Left renal pelvis (tissue), 4 donors: ENCODE results near the gene ANO8. TPM values are rescaled to one million over a fixed set of nuclear protein-coding genes. Genes with fewer than 3 reads are reported as not detected.

Experiments
- DNase-seq, 4 donors: peaks; one replicate each; pipeline ENCODE4 v3.0.0-alpha.2; 2013; ENCODE audit warnings: low read depth in 4 of 4, low spot score in 3 of 4
- polyA plus RNA-seq, 4 donors: library from polyadenylated mRNA; unstranded; fragments of 120-200 nt; gene quantifications; one replicate each; pipeline ENCODE4 v1.2.1, GENCODE V29; 2013; ENCODE audit not compliant: insufficient read length in 4 of 4

Gene ANO8
- polyA plus RNA-seq, 4 donors, result 7.5 to 19.8 (median 13.6) TPM

DNA sequence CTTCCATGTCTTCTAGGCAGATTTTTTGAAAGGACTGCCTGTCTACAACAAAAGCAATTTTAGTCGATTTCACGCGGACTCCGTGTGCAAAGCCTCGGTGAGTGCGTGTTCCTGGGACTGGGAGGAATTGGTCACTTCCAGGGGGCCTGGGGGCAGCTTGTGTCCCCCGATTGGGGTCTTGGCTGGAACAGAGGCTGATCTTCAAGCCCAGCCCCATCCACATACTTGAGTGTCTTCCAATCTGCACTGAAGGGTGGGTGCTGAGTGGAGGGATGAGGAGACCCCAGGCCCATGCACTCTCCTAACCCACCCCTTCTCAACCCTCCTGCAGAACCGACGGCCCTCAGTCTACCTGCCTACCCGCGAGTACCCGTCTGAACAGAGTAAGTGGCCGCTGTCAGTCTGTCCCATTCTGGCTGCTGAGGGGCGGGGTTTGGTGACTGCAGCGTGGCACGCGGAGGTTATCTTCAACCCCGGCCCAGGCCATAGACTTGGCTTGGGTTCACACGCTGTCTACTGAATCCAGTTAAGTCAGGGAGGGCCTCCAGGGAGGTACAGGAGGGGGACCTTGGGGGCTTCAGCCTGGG, 20.6 kb downstream of the ANO8 start:
- no peak for DNase-seq

DNA sequence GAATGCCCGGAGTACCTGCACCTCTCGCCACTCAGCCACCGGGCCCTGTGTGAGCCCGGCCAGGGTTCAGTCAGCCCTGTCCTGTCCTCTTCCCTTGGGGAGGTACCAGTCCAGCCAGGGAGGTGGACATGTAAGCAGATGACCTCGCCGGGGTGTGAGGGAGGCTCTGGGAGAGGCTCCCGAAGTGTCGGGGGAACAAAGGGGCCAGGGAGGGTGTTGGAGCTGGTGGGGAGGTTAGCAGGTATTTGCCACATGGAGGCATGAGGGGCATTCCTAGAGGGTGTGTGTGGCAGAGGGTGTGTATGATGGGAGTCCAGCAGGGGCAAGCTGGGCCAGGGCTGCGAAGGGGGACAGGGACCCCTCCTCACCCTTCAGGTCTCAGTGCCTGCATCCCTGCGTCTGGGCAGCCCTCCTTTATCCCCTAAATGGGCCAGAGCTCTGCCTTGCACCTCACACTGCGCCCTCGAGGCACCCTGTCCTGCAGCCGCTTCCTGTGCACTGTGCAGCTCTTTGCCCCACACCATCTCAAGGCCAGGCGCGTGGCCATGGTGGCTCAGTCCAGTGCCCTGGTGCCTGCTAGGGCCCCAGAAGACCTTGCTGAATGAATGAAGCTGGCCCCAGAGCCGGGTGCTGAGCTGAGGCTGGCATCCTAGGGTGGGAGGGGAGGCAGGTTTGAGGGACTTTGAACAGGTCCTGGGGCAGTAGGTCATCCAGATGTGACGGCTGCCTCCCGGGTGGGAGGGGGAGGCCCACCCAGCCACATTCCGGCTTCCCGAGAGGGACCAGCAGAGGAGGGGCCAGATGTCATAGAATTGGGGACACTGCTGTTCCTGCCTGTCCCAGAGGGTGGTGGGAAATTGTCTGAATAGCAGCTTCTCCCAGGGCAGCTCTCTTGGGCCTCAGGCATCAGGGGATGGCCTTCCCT, 22.2 kb downstream of the ANO8 start:
- DNase-seq, result no peak

DNA sequence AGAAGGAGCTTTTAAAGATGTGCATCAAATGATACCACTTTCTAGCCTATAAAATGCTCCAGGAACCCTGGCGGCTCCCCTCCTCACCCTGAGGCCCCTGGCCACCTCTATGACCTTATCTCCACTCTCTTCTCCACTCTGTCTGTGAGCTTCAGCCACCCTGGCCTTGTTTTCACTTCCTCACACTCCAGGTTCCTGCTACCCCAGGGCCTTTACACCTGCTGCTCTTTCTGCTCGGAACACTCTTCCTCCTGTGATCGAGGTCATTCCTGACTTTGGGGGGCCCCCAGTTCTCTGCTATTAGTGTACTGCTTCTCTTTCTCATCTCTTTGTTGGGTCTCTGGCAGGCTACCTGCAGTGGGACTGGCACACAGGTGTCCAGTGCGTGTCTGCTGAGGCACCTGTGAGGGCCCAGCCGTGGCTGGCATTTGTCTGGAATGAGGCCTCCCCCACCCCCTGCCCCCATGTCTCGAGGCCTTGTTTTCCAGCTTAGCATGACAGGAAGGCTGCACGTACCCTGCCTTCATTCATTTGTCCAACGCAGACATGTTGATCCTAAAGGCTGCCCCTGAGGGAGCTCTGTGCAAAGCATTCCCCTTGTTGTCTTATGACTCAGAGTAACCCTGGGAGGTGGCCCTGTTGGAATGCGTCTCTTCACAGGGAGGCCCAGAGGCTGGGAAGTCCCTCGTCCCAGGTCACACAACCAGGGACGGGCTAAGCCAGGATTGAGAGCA, 23.0 kb downstream of the ANO8 start:
- no peak for DNase-seq

DNA sequence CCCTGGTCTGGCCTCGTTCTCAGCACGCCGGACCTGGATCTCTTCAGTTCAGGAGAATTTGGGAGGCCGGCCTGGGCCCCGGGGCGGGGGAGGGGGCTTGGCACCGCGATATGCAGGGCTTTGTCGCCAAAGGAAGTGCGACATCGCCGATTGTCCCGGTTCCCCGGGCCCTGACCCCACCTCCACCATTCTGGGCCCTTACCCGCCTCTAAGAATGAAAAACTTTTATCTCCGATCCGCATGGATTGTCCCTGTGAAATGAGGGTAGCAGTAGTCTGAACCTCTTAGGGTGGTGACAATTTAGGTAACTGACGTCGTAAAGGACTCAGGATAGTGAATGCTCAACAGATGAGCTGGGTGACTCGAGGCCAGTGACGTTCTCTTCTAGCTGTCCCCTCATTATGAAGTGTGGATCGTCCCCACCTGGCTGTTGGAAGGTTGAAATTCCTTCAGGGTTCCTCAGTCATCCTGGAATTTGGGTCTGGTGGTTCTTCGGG, 24.6 kb downstream of the ANO8 start:
- no peak for DNase-seq

DNA sequence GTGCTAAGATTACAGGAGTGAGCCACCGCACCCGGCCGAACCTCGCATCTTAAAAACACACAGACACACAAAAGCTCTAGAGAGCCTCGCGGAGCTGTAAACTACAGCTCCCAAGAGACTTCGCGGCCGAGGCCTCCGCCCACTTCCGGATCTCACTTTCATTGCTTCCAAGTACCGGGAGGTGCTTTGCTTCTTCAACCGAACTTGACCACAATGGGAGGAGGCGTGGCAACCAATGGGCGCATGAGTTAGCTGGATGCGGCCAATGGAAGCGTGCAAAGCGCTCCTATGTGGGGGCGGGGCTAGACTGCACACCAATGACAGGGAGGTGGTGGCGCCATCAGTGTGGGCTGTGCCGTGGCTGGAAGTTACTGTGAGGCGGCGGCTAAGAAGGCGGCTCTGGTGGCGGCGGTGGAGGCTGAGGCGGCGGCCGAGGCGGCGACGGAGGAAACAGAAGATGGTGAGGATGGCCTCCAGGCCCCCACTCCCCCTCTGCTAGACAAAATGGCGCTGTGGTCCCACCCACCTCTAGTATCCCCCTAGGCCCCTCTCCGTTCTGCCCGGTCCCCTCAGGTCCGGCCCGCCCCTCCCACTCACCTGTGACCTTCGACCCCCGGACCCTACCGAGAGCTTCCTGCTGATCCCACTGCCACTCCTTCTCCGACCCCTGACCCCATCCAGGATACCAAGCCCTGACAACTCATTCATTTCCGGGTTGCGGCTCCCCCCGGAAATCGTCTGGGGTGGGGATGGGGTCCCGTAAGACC, 25.3 kb downstream of the ANO8 start, which contains the start of gene DDA1:
Gene DDA1 (plus strand): TSS at position 366 of the 767 bp plus-strand sequence. CDS start 92 bp downstream, at position 458.
- peak; percentile 95 to 100 (median 98) for DNase-seq

- no peak for DNase-seq
Measured at GRCh38 chr19:17307876-17308377, 26.7 kb downstream of the ANO8 start.

GRCh38 chr19:17306285-17306714, 28.4 kb downstream of the ANO8 start:
- DNase-seq, result no peak

DNA sequence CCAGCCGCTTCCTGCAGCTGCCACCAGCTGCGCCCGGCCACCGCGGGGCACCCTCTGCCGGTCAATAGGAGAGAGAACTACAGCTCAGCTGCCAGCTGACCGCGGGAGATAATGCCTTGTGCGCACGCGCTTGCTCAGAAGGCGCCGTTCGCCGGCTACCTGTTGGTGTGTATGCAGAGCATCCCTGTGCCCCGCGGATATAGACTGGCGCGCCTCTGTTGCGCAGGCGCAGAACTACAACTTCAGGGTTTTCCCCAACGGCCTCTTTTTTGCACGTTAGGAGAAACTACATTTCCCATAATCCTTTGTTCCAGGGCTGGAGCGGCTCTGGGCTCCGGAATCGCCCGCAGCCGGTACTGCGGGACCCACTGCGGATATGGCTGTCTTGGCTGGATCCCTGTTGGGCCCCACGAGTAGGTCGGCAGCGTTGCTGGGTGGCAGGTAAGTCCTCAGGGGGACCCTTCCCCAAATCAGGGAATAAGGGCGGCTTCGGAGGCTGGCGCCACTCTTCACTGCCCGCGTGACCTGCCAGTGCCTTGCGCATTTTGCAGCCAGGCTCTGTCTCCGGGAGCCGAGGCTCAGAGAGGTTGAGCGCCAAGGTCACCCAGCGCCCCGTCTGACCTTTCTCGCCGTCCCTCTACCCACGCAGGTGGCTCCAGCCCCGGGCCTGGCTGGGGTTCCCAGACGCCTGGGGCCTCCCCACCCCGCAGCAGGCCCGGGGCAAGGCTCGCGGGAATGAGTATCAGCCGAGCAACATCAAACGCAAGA, 29.0 kb downstream of the ANO8 start, which contains the start of gene MRPL34:
Gene MRPL34 (plus strand): TSS at position 356 of the 768 bp plus-strand sequence. CDS start 21 bp downstream, at position 377.
- DNase-seq, result peak; percentile 94 to 97 (median 95)

GRCh38 chr19:17305216-17305516, 29.5 kb downstream of the ANO8 start:
- DNase-seq, result no peak

DNA sequence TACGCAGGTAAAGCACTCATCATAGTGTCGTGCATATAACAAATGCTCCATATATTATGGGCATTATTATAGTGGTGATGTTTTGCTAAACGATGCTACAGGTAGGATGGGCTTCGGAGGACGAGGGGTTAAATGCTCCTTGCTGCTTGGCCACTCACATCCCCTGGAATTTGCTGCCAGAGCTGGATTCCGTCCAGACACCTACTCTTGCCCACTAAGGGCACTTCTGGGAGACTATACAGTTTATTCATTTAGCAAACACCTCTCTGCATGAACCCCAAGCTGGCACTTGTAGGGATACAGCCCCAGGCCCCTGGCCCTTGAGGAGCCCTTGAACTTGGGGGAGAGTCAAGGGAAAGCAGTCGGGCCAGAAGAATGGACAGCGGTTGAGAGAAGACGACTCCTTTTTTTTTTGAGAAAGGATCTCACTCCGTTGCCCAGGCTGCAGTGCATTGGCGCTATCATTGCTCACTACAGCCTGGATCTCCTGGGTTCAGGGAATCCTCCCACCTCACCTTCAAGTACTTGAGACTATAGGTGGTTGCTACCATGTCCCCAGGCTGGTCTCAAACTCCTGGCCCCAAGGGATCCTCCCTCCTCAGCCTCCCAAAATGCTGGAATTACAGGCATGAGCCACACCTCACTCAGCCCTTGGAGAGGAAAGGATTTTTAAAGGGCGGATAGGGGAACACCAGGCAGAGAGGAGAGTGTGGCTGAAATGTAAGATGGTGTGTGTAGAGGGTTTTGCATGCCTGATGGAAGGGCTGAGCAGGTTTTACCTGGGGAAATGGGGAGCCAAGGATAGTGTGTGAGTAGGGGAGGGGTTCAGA, 30.1 kb downstream of the ANO8 start:
- DNase-seq, result no peak

GRCh38 chr19:17303940-17304267, 30.8 kb downstream of the ANO8 start:
- no peak for DNase-seq

GRCh38 chr19:17303167-17303939, 31.3 kb downstream of the ANO8 start, which contains the start of gene ABHD8:
ABHD8 (minus strand) TSS chr19:17303425; CDS start chr19:17301616, 1,809 bp downstream.
- DNase-seq, result peak; percentile 79 to 91 (median 90)

GRCh38 chr19:17302391-17303166, 32.1 kb downstream of the ANO8 start:
- no peak for DNase-seq

GRCh38 chr19:17300992-17301619, 33.5 kb downstream of the ANO8 start:
- no peak for DNase-seq

- DNase-seq, result no peak
Measured at GRCh38 chr19:17296976-17297375, 37.7 kb downstream of the ANO8 start.

DNA sequence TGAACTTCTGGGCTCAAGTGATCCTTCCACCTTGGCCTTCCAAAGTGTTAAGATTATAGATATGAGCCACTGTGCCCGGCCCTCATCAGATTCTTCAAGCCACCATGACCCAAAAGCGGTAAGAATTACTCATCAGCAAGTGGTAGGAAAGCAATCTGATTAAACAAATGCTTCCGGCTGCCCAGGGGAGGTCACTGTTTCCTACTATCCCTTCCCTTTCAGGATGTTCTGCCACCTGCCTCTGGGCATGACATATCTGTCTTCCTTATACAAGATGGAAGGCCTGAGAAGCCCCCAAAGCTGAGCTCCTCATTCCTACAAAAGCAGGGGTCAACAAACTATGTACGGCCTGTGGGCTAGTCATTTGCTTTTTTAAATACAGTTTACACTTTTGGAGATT, 38.4 kb downstream of the ANO8 start:
- no peak for DNase-seq
